Measurements from ENCODE around the gene CALML3. TPM values are rescaled to one million over a fixed set of nuclear protein-coding genes. Genes with fewer than 3 reads are reported as not detected.

Gene CALML3
- total RNA-seq, 1 donor from 2014 or later = not detected

- no peak for DNase-seq (ENCODE audit: low read depth)
Observed at GRCh38 chr10:5491477-5491876, 33.3 kb upstream of the CALML3 start.

GRCh38 chr10:5492322-5492855 lies 32.4 kb upstream of the CALML3 start:
- no peak for DNase-seq (ENCODE audit: low read depth)

GRCh38 chr10:5492929-5493576 lies 31.7 kb upstream of the CALML3 start:
- DNase-seq (ENCODE audit: low read depth) = no peak

GRCh38 chr10:5493691-5494090 lies 31.1 kb upstream of the CALML3 start:
- no peak for DNase-seq (ENCODE audit: low read depth)

GRCh38 chr10:5494611-5495010 lies 30.1 kb upstream of the CALML3 start:
- DNase-seq (ENCODE audit: low read depth) = no peak

GRCh38 chr10:5496261-5497250 lies 28.2 kb upstream of the CALML3 start:
- DNase-seq (ENCODE audit: low read depth) = no peak

GRCh38 chr10:5497289-5497688 lies 27.5 kb upstream of the CALML3 start:
- no peak for DNase-seq (ENCODE audit: low read depth)

- no peak for DNase-seq (ENCODE audit: low read depth)
Observed at GRCh38 chr10:5497948-5498730, 26.6 kb upstream of the CALML3 start.

GRCh38 chr10:5498791-5499492 lies 25.8 kb upstream of the CALML3 start:
- no peak for DNase-seq (ENCODE audit: low read depth)

- DNase-seq (ENCODE audit: low read depth) = no peak
Observed at GRCh38 chr10:5499493-5500140, 25.1 kb upstream of the CALML3 start, which contains the start of gene CALML5. TSS of gene CALML5 (minus strand) at chr10:5499570. CDS start at chr10:5499438, 132 bp downstream.

GRCh38 chr10:5500162-5500670 lies 24.5 kb upstream of the CALML3 start:
- DNase-seq (ENCODE audit: low read depth) = no peak

- no peak for DNase-seq (ENCODE audit: low read depth)
Observed at GRCh38 chr10:5500910-5501309, 23.9 kb upstream of the CALML3 start.

- no peak for DNase-seq (ENCODE audit: low read depth)
Observed at GRCh38 chr10:5502061-5502521, 22.7 kb upstream of the CALML3 start.

- DNase-seq (ENCODE audit: low read depth) = no peak
Observed at GRCh38 chr10:5502571-5503476, 21.9 kb upstream of the CALML3 start.

GRCh38 chr10:5503477-5503835 lies 21.3 kb upstream of the CALML3 start:
- no peak for DNase-seq (ENCODE audit: low read depth)

GRCh38 chr10:5504146-5505072 lies 20.4 kb upstream of the CALML3 start:
- DNase-seq (ENCODE audit: low read depth) = no peak

GRCh38 chr10:5506246-5506645 lies 18.5 kb upstream of the CALML3 start:
- no peak for DNase-seq (ENCODE audit: low read depth)
